ENCODE results near the gene KIF19.

DNA sequence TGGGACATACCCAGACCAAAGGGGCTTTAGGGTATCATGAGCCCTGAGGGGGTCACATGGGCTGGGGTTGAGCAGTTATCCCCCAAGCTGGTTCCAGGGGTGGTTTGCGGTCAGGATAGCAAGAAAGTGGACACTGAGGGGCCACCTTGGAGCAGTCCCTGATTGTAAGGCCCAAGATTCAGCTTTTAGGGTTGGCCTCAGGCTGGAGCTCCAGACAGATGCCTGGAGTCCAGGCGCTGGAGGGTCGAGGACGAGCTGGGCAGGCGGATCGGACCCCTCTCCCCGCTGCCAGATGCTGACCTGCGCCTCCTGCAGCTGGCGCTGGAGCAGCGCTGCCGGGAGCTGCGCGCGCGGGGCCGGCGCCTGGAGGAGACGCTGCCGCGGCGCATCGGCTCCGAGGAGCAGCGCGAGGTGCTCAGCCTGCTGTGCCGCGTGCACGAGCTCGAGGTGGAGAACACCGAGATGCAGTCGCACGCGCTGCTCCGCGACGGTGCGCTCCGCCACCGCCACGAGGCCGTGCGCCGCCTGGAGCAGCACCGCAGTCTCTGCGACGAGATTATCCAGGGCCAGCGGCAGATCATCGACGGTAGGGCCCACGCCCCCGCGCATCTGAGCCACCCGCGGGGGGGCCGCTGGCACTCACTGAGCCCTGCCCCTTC lies 25.7 kb downstream of the KIF19 start:
- TF ChIP-seq, protein P1, sequence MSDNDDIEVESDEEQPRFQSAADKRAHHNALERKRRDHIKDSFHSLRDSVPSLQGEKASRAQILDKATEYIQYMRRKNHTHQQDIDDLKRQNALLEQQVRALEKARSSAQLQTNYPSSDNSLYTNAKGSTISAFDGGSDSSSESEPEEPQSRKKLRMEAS (IDR thresholded peaks at IDR 0.05; ENCODE audit: low read depth, low read length) = no peak
- TF ChIP-seq ZNF274 (IDR thresholded peaks at IDR 0.05; ENCODE audit: insufficient read depth, insufficient read length) (no peak), CBX3 (IDR thresholded peaks at IDR 0.05; ENCODE audit: borderline replicate concordance, low read depth) (no peak), PAX5 (IDR thresholded peaks at IDR 0.05; ENCODE audit: borderline replicate concordance, low read depth, low read length) (no peak), RAD21 (IDR thresholded peaks at IDR 0.05; ENCODE audit: insufficient read depth, low read depth, low read length) (no peak), CREM (IDR thresholded peaks at IDR 0.05; ENCODE audit: low read depth) (no peak), TBL1XR1 (IDR thresholded peaks at IDR 0.05; ENCODE audit: low read depth, low read length) (no peak), SP1 (IDR thresholded peaks at IDR 0.05; ENCODE audit: low read depth, low read length) (no peak), YY1 (IDR thresholded peaks at IDR 0.05; ENCODE audit: low read depth, low read length) (no peak)
- TF ChIP-seq, protein P2, sequence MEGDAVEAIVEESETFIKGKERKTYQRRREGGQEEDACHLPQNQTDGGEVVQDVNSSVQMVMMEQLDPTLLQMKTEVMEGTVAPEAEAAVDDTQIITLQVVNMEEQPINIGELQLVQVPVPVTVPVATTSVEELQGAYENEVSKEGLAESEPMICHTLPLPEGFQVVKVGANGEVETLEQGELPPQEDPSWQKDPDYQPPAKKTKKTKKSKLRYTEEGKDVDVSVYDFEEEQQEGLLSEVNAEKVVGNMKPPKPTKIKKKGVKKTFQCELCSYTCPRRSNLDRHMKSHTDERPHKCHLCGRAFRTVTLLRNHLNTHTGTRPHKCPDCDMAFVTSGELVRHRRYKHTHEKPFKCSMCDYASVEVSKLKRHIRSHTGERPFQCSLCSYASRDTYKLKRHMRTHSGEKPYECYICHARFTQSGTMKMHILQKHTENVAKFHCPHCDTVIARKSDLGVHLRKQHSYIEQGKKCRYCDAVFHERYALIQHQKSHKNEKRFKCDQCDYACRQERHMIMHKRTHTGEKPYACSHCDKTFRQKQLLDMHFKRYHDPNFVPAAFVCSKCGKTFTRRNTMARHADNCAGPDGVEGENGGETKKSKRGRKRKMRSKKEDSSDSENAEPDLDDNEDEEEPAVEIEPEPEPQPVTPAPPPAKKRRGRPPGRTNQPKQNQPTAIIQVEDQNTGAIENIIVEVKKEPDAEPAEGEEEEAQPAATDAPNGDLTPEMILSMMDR (IDR thresholded peaks at IDR 0.05 in 2 of 3, conservative IDR thresholded peaks at IDR 0.05 in 1 of 3; ENCODE audit: control insufficient read depth in 2 of 3, extremely low read depth in 1 of 3, insufficient read depth in 1 of 3, low read depth in 3 of 3, low read length in 3 of 3) = no peak
- TF ChIP-seq, protein P3, sequence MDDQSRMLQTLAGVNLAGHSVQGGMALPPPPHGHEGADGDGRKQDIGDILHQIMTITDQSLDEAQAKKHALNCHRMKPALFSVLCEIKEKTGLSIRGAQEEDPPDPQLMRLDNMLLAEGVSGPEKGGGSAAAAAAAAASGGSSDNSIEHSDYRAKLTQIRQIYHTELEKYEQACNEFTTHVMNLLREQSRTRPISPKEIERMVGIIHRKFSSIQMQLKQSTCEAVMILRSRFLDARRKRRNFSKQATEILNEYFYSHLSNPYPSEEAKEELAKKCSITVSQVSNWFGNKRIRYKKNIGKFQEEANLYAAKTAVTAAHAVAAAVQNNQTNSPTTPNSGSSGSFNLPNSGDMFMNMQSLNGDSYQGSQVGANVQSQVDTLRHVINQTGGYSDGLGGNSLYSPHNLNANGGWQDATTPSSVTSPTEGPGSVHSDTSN (IDR thresholded peaks at IDR 0.05; ENCODE audit: insufficient replicate concordance, low read depth, low read length) = no peak
- TF ChIP-seq, protein P4, sequence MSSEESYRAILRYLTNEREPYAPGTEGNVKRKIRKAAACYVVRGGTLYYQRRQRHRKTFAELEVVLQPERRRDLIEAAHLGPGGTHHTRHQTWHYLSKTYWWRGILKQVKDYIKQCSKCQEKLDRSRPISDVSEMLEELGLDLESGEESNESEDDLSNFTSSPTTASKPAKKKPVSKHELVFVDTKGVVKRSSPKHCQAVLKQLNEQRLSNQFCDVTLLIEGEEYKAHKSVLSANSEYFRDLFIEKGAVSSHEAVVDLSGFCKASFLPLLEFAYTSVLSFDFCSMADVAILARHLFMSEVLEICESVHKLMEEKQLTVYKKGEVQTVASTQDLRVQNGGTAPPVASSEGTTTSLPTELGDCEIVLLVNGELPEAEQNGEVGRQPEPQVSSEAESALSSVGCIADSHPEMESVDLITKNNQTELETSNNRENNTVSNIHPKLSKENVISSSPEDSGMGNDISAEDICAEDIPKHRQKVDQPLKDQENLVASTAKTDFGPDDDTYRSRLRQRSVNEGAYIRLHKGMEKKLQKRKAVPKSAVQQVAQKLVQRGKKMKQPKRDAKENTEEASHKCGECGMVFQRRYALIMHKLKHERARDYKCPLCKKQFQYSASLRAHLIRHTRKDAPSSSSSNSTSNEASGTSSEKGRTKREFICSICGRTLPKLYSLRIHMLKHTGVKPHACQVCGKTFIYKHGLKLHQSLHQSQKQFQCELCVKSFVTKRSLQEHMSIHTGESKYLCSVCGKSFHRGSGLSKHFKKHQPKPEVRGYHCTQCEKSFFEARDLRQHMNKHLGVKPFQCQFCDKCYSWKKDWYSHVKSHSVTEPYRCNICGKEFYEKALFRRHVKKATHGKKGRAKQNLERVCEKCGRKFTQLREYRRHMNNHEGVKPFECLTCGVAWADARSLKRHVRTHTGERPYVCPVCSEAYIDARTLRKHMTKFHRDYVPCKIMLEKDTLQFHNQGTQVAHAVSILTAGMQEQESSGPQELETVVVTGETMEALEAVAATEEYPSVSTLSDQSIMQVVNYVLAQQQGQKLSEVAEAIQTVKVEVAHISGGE (CRISPR knock-in tag; IDR thresholded peaks at IDR 0.05) = no peak
